Activated CD4-positive, alpha-beta T cell treated with anti-CD3 and anti-CD28 coated beads, Interleukin-2, amount 50 U/mL, for 16 hours (primary cell): ENCODE measurements around the gene CASS4.

ENCODE experiments used
- DNase-seq: peaks from one replicate; pipeline ENCODE4 v3.0.0-alpha.2; 2020

The CASS4 gene

GRCh38 chr20:56426026-56426425, 14.0 kb downstream of the CASS4 start:
- no peak for DNase-seq

GRCh38 chr20:56426926-56427325, 14.9 kb downstream of the CASS4 start:
- no peak for DNase-seq

- no peak for DNase-seq
Observed at GRCh38 chr20:56427797-56428196, 15.7 kb downstream of the CASS4 start.

GRCh38 chr20:56428410-56428809, 16.4 kb downstream of the CASS4 start:
- DNase-seq: no peak

- no peak for DNase-seq
Observed at GRCh38 chr20:56428881-56429280, 16.8 kb downstream of the CASS4 start.

GRCh38 chr20:56429502-56429901, 17.4 kb downstream of the CASS4 start:
- no peak for DNase-seq

- no peak for DNase-seq
Observed at GRCh38 chr20:56429941-56430340, 17.9 kb downstream of the CASS4 start.

- no peak for DNase-seq
Observed at GRCh38 chr20:56430461-56430860, 18.4 kb downstream of the CASS4 start.

- DNase-seq: no peak
Observed at GRCh38 chr20:56430957-56431356, 18.9 kb downstream of the CASS4 start.

GRCh38 chr20:56431471-56431870, 19.4 kb downstream of the CASS4 start:
- no peak for DNase-seq

- DNase-seq: no peak
Observed at GRCh38 chr20:56433221-56433879, 21.3 kb downstream of the CASS4 start.

GRCh38 chr20:56433880-56434255, 21.8 kb downstream of the CASS4 start:
- DNase-seq: no peak

GRCh38 chr20:56437196-56437960, 25.3 kb downstream of the CASS4 start:
- no peak for DNase-seq

- DNase-seq: no peak
Observed at GRCh38 chr20:56438284-56438683, 26.2 kb downstream of the CASS4 start.

GRCh38 chr20:56439771-56440291, 27.8 kb downstream of the CASS4 start:
- DNase-seq: no peak

GRCh38 chr20:56440346-56441007, 28.4 kb downstream of the CASS4 start:
- peak; percentile 63 for DNase-seq

GRCh38 chr20:56442389-56443365, 30.6 kb downstream of the CASS4 start:
- no peak for DNase-seq

GRCh38 chr20:56443654-56444540, 31.8 kb downstream of the CASS4 start:
- DNase-seq: no peak

- no peak for DNase-seq
Observed at GRCh38 chr20:56445130-56445529, 33.1 kb downstream of the CASS4 start.

GRCh38 chr20:56445540-56445939, 33.5 kb downstream of the CASS4 start:
- no peak for DNase-seq

- no peak for DNase-seq
Observed at GRCh38 chr20:56447227-56447626, 35.2 kb downstream of the CASS4 start.

GRCh38 chr20:56449459-56449858, 37.4 kb downstream of the CASS4 start:
- DNase-seq: no peak
